Neural progenitor cell (in vitro differentiated cells): ENCODE data around the gene WFS1.

Experiments
- CTCF ChIP-seq: fragments of 200-600 bp; sonication (generic); IDR thresholded peaks from 2 replicates; pipeline ENCODE4 v1.5.1; 2017; ENCODE audit warnings: antibody characterized with exemption, mild to moderate bottlenecking
- EZH2 ChIP-seq: fragments of 200-600 bp; sonication (generic); IDR thresholded peaks from 2 replicates; pipeline ENCODE4 v1.6.1; 2017; ENCODE audit warnings: antibody characterized with exemption, mild to moderate bottlenecking, moderate library complexity
- EZH2phosphoT487 ChIP-seq: fragments of 200-600 bp; sonication (generic); IDR thresholded peaks from 2 replicates; pipeline ENCODE4 v1.6.1; 2017; ENCODE audit warnings: antibody characterized with exemption

- TF ChIP-seq CTCF (no peak), EZH2 (no peak), EZH2phosphoT487 (no peak)
Measured at GRCh38 chr4:6290256-6290655, 20.6 kb downstream of the WFS1 start.
